Astrocyte of the spinal cord (primary cell): ENCODE measurements around the gene BICD1.

ENCODE experiments used
- DNase-seq: peaks from one replicate; pipeline ENCODE4 v3.0.0; 2011; ENCODE audit warnings: low read depth, low spot score
- H3K4me3 ChIP-seq: 2 replicates; pipeline ENCODE4 v1.5.1; 2011; ENCODE audit warnings: low read depth, mild to moderate bottlenecking, low read length, moderate library complexity
- in situ Hi-C: cut with HindIII; loops from 2 replicates; pipeline ENCODE4 v1.10.0; 2017; ENCODE audit warnings: low sequenced_read_pairs
- TF ChIP-seq, protein P1 (sequence below): IDR thresholded peaks from 2 replicates; pipeline ENCODE4 v1.5.1; 2012; ENCODE audit warnings: low read depth, mild to moderate bottlenecking, low read length, inconsistent platforms

BICD1 gene

DNA sequence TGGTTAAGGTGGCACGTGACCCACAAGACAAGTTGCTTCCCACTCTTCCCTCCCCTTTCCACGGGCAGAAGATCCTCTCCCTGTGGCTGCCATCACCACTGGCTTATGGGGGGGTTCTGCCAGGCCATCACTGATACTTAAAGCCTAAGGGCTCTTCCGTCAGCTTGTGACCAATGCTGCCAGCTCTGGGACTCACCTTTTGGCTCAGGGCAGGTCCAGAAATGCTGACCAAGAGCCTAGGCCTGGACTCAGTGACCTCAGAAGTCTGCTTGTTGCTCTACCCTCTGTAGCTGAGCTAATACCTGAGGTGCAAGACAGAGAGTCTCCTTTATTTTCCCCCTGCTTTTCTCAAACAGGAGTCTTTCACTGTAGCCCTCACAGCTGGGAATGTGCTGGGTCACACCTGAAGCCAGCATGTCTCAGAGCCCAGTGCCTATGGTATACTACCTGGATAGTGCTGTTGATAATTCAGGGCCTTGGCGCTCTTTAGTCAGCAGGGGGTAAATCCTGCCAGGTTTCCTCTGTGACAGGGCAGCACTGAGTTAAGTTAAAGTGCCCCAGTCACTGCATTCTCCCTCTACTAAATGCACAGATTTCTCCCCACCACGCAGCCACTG lies 312.4 kb downstream of the BICD1 start:
- TF ChIP-seq, protein P1, sequence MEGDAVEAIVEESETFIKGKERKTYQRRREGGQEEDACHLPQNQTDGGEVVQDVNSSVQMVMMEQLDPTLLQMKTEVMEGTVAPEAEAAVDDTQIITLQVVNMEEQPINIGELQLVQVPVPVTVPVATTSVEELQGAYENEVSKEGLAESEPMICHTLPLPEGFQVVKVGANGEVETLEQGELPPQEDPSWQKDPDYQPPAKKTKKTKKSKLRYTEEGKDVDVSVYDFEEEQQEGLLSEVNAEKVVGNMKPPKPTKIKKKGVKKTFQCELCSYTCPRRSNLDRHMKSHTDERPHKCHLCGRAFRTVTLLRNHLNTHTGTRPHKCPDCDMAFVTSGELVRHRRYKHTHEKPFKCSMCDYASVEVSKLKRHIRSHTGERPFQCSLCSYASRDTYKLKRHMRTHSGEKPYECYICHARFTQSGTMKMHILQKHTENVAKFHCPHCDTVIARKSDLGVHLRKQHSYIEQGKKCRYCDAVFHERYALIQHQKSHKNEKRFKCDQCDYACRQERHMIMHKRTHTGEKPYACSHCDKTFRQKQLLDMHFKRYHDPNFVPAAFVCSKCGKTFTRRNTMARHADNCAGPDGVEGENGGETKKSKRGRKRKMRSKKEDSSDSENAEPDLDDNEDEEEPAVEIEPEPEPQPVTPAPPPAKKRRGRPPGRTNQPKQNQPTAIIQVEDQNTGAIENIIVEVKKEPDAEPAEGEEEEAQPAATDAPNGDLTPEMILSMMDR, result no peak
- H3K4me3 ChIP-seq, result no peak overlapping the region
- DNase-seq, result no peak
- in situ Hi-C loops, result no loop called here

- TF ChIP-seq, protein P1, result no peak
- DNase-seq, result peak; percentile 40
- in situ Hi-C loops, result no loop called here
- H3K4me3 ChIP-seq, result no peak overlapping the region
Observed at GRCh38 chr12:32419520-32419960, 312.9 kb downstream of the BICD1 start.

DNA sequence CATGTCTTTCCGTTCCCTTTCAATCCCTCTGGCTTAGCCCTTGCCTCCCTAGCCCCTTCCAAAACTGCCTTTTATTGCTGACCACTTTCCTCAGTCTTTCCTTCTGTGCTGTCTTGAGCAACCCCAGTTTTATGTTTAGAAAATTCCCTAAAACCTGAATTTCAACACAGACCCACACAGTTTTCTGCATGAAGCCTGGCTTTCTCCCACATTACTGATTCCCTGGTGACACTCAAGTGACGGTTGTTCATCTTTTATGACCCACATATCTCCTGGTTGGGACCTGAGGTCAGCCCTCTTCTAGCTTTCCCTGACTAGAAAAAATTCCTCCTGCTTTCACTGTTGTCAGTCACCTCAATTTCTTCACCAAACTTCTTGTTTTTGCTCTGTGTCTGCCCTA lies 313.7 kb downstream of the BICD1 start:
- no peak for DNase-seq
- in situ Hi-C loops, result no loop called here
- TF ChIP-seq, protein P1, result no peak
- no peak overlapping the region for H3K4me3 ChIP-seq

GRCh38 chr12:32423559-32423958 lies 316.9 kb downstream of the BICD1 start:
- TF ChIP-seq, protein P1, result no peak
- DNase-seq, result no peak
- in situ Hi-C loops, result no loop called here
- no peak overlapping the region for H3K4me3 ChIP-seq

- in situ Hi-C loops, result no loop called here
- H3K4me3 ChIP-seq, result no peak overlapping the region
- TF ChIP-seq, protein P1, result no peak
- no peak for DNase-seq
Observed at GRCh38 chr12:32431025-32431424, 324.4 kb downstream of the BICD1 start.
